IMR-90 (cell line): Measurements from ENCODE around the gene CHRNB1. TPM values are rescaled to one million over a fixed set of nuclear protein-coding genes. Genes with fewer than 3 reads are reported as not detected.

Experiments used
- ATAC-seq: fragments of 200-7000 bp; cut with Tn5 transposase; 2 replicates; pipeline ENCODE4 v1.9.1; 2020; ENCODE audit warnings: low read depth, mild to moderate bottlenecking, moderate library complexity
- BruUV-seq: library from RNA; stranded (reverse); fragments of 400-500 nt; replicated peaks from 2 replicates; lab custom pipeline; 2021; lab: Mats Ljungman, UMichigan
- CTCF ChIA-PET: fragments of 300-600 bp; formaldehyde crosslinking; extraction: SDS; loops from one replicate; lab custom pipeline; 2021; ENCODE audit warnings: antibody characterized with exemption; lab: Yijun Ruan, JAX
- POLR2A ChIA-PET: fragments of 300-600 bp; sonication (Branson Sonifier 250); formaldehyde crosslinking; loops from one replicate; lab custom pipeline; 2022; ENCODE audit warnings: antibody characterized with exemption; ENCODE audit not compliant: unreplicated experiment; lab: Charles Lee
- DNase-seq: peaks from one replicate; pipeline ENCODE4 v3.0.0; 2013
- H2AFZ ChIP-seq: replicated peaks from 2 replicates; pipeline ENCODE3; 2013; ENCODE audit warnings: low read length, mild to moderate bottlenecking; ENCODE audit not compliant: poor library complexity
- H2AK5ac ChIP-seq: 2 replicates; pipeline ENCODE4 v1.6.1; 2013; ENCODE audit warnings: low read depth, low read length, inconsistent platforms
- H2AK9ac ChIP-seq: replicated peaks from 2 replicates; pipeline ENCODE3; 2013; ENCODE audit warnings: mild to moderate bottlenecking, low read depth, low read length, moderate library complexity; ENCODE audit not compliant: poor library complexity
- H2BK120ac ChIP-seq: 2 replicates; pipeline ENCODE4 v1.6.1; 2013; ENCODE audit warnings: low read depth, low read length, inconsistent platforms
- H2BK15ac ChIP-seq: 3 replicates; pipeline ENCODE4 v1.6.1; 2013; ENCODE audit warnings: low read depth, low read length, inconsistent platforms
- H2BK20ac ChIP-seq: 2 replicates; pipeline ENCODE4 v1.6.1; 2013; ENCODE audit warnings: low read depth, mild to moderate bottlenecking, inconsistent platforms, low read length, moderate library complexity
- H2BK5ac ChIP-seq: 2 replicates; pipeline ENCODE4 v1.6.1; 2013; ENCODE audit warnings: mild to moderate bottlenecking, low read depth, low read length, inconsistent platforms; ENCODE audit not compliant: poor library complexity, severe bottlenecking
- H3K14ac ChIP-seq: replicated peaks from 2 replicates; pipeline ENCODE4 v1.6.1; 2013; ENCODE audit warnings: low read depth, low read length, inconsistent platforms
- H3K18ac ChIP-seq: 2 replicates; pipeline ENCODE4 v1.6.1; 2013; ENCODE audit warnings: low read depth, low read length, control low read depth
- H3K23ac ChIP-seq: 2 replicates; pipeline ENCODE4 v1.6.1; 2013; ENCODE audit warnings: low read depth, low read length, inconsistent platforms
- H3K27ac ChIP-seq: 2 replicates; pipeline ENCODE4 v1.5.1; 2013; ENCODE audit warnings: mild to moderate bottlenecking, control low read depth, low read length; ENCODE audit not compliant: insufficient read depth
- H3K27me3 ChIP-seq: 2 replicates; pipeline ENCODE4 v1.6.1; 2013; ENCODE audit warnings: low read length; ENCODE audit not compliant: control insufficient read depth, insufficient read depth
- H3K36me3 ChIP-seq: 2 replicates; pipeline ENCODE4 v1.6.1; 2013; ENCODE audit warnings: low read length, mixed read lengths; ENCODE audit not compliant: control insufficient read depth, insufficient read depth
- H3K4ac ChIP-seq: 2 replicates; pipeline ENCODE4 v1.6.1; 2013; ENCODE audit warnings: low read depth, low read length, inconsistent platforms
- H3K4me1 ChIP-seq: 2 replicates; pipeline ENCODE4 v1.6.1; 2013; ENCODE audit warnings: low read length, mixed read lengths; ENCODE audit not compliant: control insufficient read depth, insufficient read depth
- H3K4me2 ChIP-seq: 2 replicates; pipeline ENCODE4 v1.6.1; 2013; ENCODE audit warnings: low read depth, mild to moderate bottlenecking, control low read depth, low read length, moderate library complexity
- H3K4me3 ChIP-seq: 2 replicates; pipeline ENCODE4 v1.5.1; 2013; ENCODE audit warnings: low read depth, mild to moderate bottlenecking, control low read depth, low read length, moderate library complexity; ENCODE audit not compliant: insufficient read depth
- H3K56ac ChIP-seq: 2 replicates; pipeline ENCODE4 v1.6.1; 2013; ENCODE audit warnings: low read length, inconsistent platforms; ENCODE audit not compliant: insufficient read depth; ENCODE audit errors: extremely low read depth
- H3K79me1 ChIP-seq, 2 experiments: 2 replicates each; pipeline ENCODE4 v1.6.1; 2013; ENCODE audit warnings: low read length in 2 of 2, inconsistent platforms in 1 of 2, low read depth in 1 of 2
- H3K9ac ChIP-seq: 2 replicates; pipeline ENCODE4 v1.6.1; 2013; ENCODE audit warnings: low read depth, low read length, control low read depth
- H3K9me1 ChIP-seq: 2 replicates; pipeline ENCODE4 v1.6.1; 2013; ENCODE audit warnings: low read length, inconsistent platforms; ENCODE audit not compliant: insufficient read depth
- H3K9me3 ChIP-seq: 2 replicates; pipeline ENCODE4 v1.6.1; 2013; ENCODE audit warnings: low read length; ENCODE audit not compliant: control insufficient read depth, insufficient read depth
- H4K20me1 ChIP-seq: 2 replicates; pipeline ENCODE4 v1.6.1; 2013; ENCODE audit warnings: low read length, inconsistent platforms; ENCODE audit not compliant: insufficient read depth
- H4K5ac ChIP-seq: 2 replicates; pipeline ENCODE4 v1.6.1; 2013; ENCODE audit warnings: mild to moderate bottlenecking, low read depth, low read length, control low read depth
- H4K8ac ChIP-seq, 2 experiments: 2 replicates each; pipeline ENCODE4 v1.6.1; 2013; ENCODE audit warnings: low read depth in 2 of 2, low read length in 2 of 2, control low read depth in 1 of 2, inconsistent platforms in 1 of 2
- H4K91ac ChIP-seq: 2 replicates; pipeline ENCODE4 v1.6.1; 2013; ENCODE audit warnings: low read depth, low read length, inconsistent platforms; ENCODE audit not compliant: insufficient read depth
- BHLHE40 ChIP-seq: fragments of 150-350 bp; IDR thresholded peaks from 2 replicates; pipeline ENCODE4 v1.6.1; 2016; ENCODE audit warnings: mild to moderate bottlenecking, low read depth, low read length
- CHD1 ChIP-seq: IDR thresholded peaks from 2 replicates; pipeline ENCODE4 v1.6.1; 2012; ENCODE audit warnings: low read depth, low read length, improper control_type of control experiment
- FOS ChIP-seq: fragments of 150-350 bp; IDR thresholded peaks from 2 replicates; pipeline ENCODE4 v1.6.1; 2016; ENCODE audit warnings: low read depth, low read length
- MAFK ChIP-seq: IDR thresholded peaks from 2 replicates; pipeline ENCODE4 v1.6.1; 2012; ENCODE audit warnings: low read depth, low read length, improper control_type of control experiment
- MAZ ChIP-seq: IDR thresholded peaks from 2 replicates; pipeline ENCODE4 v1.6.1; 2012; ENCODE audit warnings: low read depth, mild to moderate bottlenecking, low read length, improper control_type of control experiment, moderate library complexity, borderline replicate concordance
- NFE2L2 ChIP-seq: fragments of 150-350 bp; IDR thresholded peaks from 2 replicates; pipeline ENCODE4 v1.6.1; 2016; ENCODE audit warnings: low read depth, mild to moderate bottlenecking, low read length
- POLR2A ChIP-seq: IDR thresholded peaks from 2 replicates; pipeline ENCODE4 v1.6.1; 2012; ENCODE audit warnings: mild to moderate bottlenecking, low read depth, low read length
- RAD21 ChIP-seq: IDR thresholded peaks from 2 replicates; pipeline ENCODE4 v1.6.1; 2012; ENCODE audit warnings: low read length, improper control_type of control experiment
- RCOR1 ChIP-seq: IDR thresholded peaks from 2 replicates; pipeline ENCODE4 v1.6.1; 2012; ENCODE audit warnings: mild to moderate bottlenecking, low read length, improper control_type of control experiment; ENCODE audit not compliant: insufficient replicate concordance
- RFX5 ChIP-seq: IDR thresholded peaks from 2 replicates; pipeline ENCODE4 v1.8.0; 2012; ENCODE audit warnings: low read depth, mild to moderate bottlenecking, low read length, moderate library complexity
- SMC3 ChIP-seq: fragments of 150-350 bp; IDR thresholded peaks from 2 replicates; pipeline ENCODE4 v1.6.1; 2016; ENCODE audit warnings: low read depth, mild to moderate bottlenecking, antibody characterized with exemption, low read length, moderate library complexity
- WGBS, 2 experiments: methylation state at CpG; one replicate each; pipeline versions ENCODE4 v1.1.5 to v1.1.7; 2013; ENCODE audit warnings: missing lambda C conversion rate in 2 of 2; ENCODE audit not compliant: insufficient read length in 1 of 2; ENCODE audit errors: extremely low coverage in 2 of 2; 5-methylcytosine and 5-hydroxymethylcytosine counted together
- dilution Hi-C: fragments of 300-500 bp; cut with HindIII; formaldehyde crosslinking; loops from one replicate; pipeline ENCODE4 v1.14.3; 2018; ENCODE audit warnings: low sequenced_read_pairs; ENCODE audit not compliant: unreplicated experiment
- in situ Hi-C: fragments of 300-500 bp; cut with MboI; formaldehyde crosslinking; loops from 3 replicates; pipeline ENCODE4 v1.14.3; 2019; ENCODE audit warnings: low sequenced_read_pairs, inconsistent platforms, mixed read lengths
- intact Hi-C: fragments of 100-400 bp; cut with micrococcal nuclease; formaldehyde crosslinking; loops from 2 replicates; pipeline ENCODE4 v1.10.0; 2022
- polyA plus RNA-seq, 3 experiments: library from polyadenylated mRNA; depleted of rRNA; stranded (reverse); fragments of >200 nt; gene quantifications; 2 replicates each; pipeline ENCODE4 v1.2.3, GENCODE V29; 2012; ENCODE audit warnings: low replicate concordance in 1 of 3
- total RNA-seq: library from RNA; depleted of rRNA; stranded (reverse); fragments of >200 nt; gene quantifications from 2 replicates; pipeline ENCODE4 v1.2.3, GENCODE V29; 2012
- TF ChIP-seq, protein P1 (sequence below): conservative IDR thresholded peaks from 2 replicates; pipeline ENCODE4 v1.5.1; 2012; ENCODE audit warnings: mild to moderate bottlenecking, low read depth, low read length, improper control_type of control experiment
- TF ChIP-seq, protein P2 (sequence below): fragments of 150-350 bp; IDR thresholded peaks from 2 replicates; pipeline ENCODE4 v1.6.1; 2016; ENCODE audit warnings: low read depth, mild to moderate bottlenecking, low read length, moderate library complexity, borderline replicate concordance

The CHRNB1 gene
- total and polyA plus RNA-seq, 2 of the 4 experiments (the other 2 are of a cell fraction): 4.3 to 6.0 TPM

DNA sequence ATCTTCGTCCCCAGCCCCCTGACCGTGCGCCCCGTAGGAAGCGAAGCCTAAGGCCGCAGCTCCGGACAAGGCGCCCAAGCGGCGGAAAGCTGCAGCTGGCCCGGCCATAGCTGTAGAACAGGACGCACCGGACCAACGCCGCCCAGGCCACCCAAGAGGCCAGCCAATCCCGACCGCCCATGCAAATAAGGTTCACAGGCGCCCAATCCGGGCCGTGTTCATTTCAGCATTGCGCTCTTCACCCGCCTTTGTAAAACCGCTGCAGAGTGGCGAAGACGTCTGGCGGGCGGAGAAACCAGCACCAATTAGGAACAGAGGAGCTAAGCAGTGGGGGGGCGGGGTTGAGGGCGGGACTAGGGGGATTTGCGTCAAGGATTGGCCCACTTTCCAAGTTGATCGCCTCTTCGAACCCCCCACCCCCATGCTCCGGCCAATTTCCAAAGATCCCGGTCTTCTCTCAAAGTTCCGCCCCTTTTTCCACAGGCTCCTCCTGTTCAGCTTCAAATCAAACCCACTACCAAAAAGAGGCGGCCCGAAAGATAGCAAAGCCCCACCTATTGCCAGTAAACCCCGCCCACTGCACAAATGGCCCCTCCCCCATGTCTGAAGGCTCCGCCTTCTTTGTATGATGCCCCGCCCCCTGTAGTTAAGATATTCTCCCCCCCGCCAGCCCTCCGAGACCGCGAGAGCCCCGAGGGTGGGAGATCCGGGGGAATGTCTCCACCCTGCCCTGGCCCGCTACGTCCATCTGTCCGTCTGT, 40.7 kb upstream of the CHRNB1 start, which contains the start of gene TMEM256:
Gene TMEM256 (minus strand): TSS at position 121 of the 760 bp plus-strand sequence. CDS start 13 bp downstream, at position 108.
- in situ Hi-C loops: no loop called here
- dilution Hi-C loops: no loop called here
- TF ChIP-seq CHD1 (no peak), BHLHE40 (peak; percentile 31; the same call in 1 of the 2 replicates), FOS (peak; percentile 33; the same call in 1 of the 2 replicates), MAZ (no peak; the same call in 1 of the 2 replicates), RFX5 (no peak), POLR2A (peak; percentile 57; the same call in 1 of the 2 replicates), RCOR1 (no peak), SMC3 (no peak), MAFK (no peak), RAD21 (no peak), NFE2L2 (no peak)
- TF ChIP-seq, protein P1, sequence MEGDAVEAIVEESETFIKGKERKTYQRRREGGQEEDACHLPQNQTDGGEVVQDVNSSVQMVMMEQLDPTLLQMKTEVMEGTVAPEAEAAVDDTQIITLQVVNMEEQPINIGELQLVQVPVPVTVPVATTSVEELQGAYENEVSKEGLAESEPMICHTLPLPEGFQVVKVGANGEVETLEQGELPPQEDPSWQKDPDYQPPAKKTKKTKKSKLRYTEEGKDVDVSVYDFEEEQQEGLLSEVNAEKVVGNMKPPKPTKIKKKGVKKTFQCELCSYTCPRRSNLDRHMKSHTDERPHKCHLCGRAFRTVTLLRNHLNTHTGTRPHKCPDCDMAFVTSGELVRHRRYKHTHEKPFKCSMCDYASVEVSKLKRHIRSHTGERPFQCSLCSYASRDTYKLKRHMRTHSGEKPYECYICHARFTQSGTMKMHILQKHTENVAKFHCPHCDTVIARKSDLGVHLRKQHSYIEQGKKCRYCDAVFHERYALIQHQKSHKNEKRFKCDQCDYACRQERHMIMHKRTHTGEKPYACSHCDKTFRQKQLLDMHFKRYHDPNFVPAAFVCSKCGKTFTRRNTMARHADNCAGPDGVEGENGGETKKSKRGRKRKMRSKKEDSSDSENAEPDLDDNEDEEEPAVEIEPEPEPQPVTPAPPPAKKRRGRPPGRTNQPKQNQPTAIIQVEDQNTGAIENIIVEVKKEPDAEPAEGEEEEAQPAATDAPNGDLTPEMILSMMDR: no peak
- TF ChIP-seq, protein P2, sequence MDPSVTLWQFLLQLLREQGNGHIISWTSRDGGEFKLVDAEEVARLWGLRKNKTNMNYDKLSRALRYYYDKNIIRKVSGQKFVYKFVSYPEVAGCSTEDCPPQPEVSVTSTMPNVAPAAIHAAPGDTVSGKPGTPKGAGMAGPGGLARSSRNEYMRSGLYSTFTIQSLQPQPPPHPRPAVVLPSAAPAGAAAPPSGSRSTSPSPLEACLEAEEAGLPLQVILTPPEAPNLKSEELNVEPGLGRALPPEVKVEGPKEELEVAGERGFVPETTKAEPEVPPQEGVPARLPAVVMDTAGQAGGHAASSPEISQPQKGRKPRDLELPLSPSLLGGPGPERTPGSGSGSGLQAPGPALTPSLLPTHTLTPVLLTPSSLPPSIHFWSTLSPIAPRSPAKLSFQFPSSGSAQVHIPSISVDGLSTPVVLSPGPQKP: no peak

More for the DNA sequence above, 40.7 kb upstream of the CHRNB1 start, which contains the start of gene TMEM256:
- BruUV-seq: no TSS peak
- peak within 1 kb of the TSS; percentile 95 for H3K4me2 ChIP-seq
- peak within 1 kb of the TSS; percentile 55 for H2BK120ac ChIP-seq
- H2BK5ac ChIP-seq: peak within 1 kb of the TSS; percentile 72
- H4K91ac ChIP-seq: peak within 1 kb of the TSS; percentile 80
- peak within 1 kb of the TSS; percentile 94 for H3K4me3 ChIP-seq
- DNase-seq (peak; percentile 99), ATAC-seq (peak; percentile 80)
- H3K79me1 ChIP-seq: peaks cover 11 to 54% of the 10 kb centered on the region in 2 experiments
- H3K27ac ChIP-seq: peak within 1 kb of the TSS; percentile 75
- H3K23ac ChIP-seq: peak within 1 kb of the TSS; percentile 91
- peak within 1 kb of the TSS; percentile 100 for H2AK9ac ChIP-seq
- 0% methylated on average over 15 of the region's 49 CpGs; no CpG with 5 or more reads in 1 of the 2 experiments for WGBS, 2 experiments
- intact Hi-C loops: loop anchor here (1.0 to 2.0 kb wide), 4 partner anchors 33 to 157 kb away; partner anchors contain the start of genes POLR2A and SENP3
- peak within 1 kb of the TSS; percentile 64; the same call in 1 of the 2 replicates for H3K56ac ChIP-seq
- peak within 1 kb of the TSS; percentile 94 for H3K14ac ChIP-seq
- peak within 1 kb of the TSS; percentile 63 to 90 for H4K8ac ChIP-seq
- peak within 1 kb of the TSS; percentile 50; the same call in 1 of the 2 replicates for H4K5ac ChIP-seq
- H2BK20ac ChIP-seq: no peak within 1 kb of the TSS
- no peaks in the 10 kb centered on the region for H3K9me1 ChIP-seq
- no peaks in the 10 kb centered on the region for H3K9me3 ChIP-seq
- H2AK5ac ChIP-seq: peak within 1 kb of the TSS; percentile 82
- peak within 1 kb of the TSS; percentile 90 for H3K9ac ChIP-seq
- peak within 1 kb of the TSS; percentile 100 for H2AFZ ChIP-seq
- H3K4me1 ChIP-seq: peaks cover 9% of the 10 kb centered on the region
- POLR2A ChIA-PET: interaction anchor here (0.6 to 1.7 kb wide), 8 partner anchors 9 to 1941 kb away, joined by 3 to 9 read pairs (median 4); partner anchors contain the start of gene PLSCR3
- peaks cover 7% of the 10 kb centered on the region for H4K20me1 ChIP-seq
- no peak within 1 kb of the TSS for H2BK15ac ChIP-seq
- no peaks in the 10 kb centered on the region for H3K27me3 ChIP-seq
- peak within 1 kb of the TSS; percentile 45; the same call in 1 of the 2 replicates for H3K18ac ChIP-seq
- H3K4ac ChIP-seq: peak within 1 kb of the TSS; percentile 86
- CTCF ChIA-PET: interaction anchor here (0.8 kb wide), 1 partner anchor 32 kb away, joined by 4 read pairs; the partner anchor contains the start of gene TMEM102
- H3K36me3 ChIP-seq: peaks cover 7% of the 10 kb centered on the region; the same call in 1 of the 2 replicates
